ENCODE data around the gene PYCARD. TPM values are rescaled to one million over a fixed set of nuclear protein-coding genes. Genes with fewer than 3 reads are reported as not detected.
"Not testable (repeated sequence)": the region's sequence is repeated elsewhere in the genome, so short reads cannot be mapped to it uniquely, and the experiment has no call there.

Gene PYCARD
- polyA plus RNA-seq, 1 donor from 2014 or later = 130 TPM

DNA sequence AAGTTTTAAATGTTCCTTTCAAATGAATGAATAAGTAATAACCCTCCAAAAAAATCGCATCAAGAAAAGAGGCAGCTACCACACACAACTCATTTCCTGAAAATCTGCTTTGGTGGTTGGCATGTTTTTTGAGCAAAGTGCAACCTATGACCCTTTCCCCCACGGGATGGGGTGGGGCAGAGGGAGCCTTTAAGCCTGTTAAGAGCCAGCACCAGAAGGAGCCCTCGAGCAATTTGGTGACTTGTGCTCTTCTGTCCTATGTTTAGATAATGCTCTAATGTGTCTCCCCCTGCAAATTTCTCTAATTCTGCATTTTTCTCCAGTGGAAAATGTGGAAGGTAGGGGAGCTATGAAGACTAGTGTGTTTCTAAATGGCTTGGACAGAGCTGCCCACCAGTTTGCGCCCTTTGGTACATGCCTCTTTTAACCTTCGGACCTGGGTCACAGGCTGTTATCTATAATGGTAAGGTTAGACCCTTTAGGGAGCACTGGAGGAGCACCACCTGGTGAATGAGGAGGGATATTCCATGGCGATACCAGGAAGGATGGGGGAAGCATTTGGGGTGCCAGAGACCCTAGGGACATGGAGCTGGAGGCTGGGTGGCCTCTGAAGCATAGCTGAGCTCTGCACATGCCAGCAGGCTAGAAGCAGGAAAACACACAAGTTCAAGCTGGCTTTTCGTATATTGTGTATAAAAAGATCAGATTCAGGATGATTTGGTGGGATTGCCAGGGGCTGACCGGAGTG lies 1.6 kb downstream of the PYCARD start:
- Mint-ChIP-seq H3K4me1 (peaks cover 39 to 43% (median 43%) of the 10 kb centered on the region in 3 donors), H3K4me3 (peak overlapping the region; percentile 92 to 97 (median 97)), H3K9me3 (no peaks in the 10 kb centered on the region), H3K36me3 (peaks cover 3% of the 10 kb centered on the region), H3K27me3 (no peaks in the 10 kb centered on the region), H3K27ac (peak overlapping the region; percentile 89 to 95 (median 92))

DNA sequence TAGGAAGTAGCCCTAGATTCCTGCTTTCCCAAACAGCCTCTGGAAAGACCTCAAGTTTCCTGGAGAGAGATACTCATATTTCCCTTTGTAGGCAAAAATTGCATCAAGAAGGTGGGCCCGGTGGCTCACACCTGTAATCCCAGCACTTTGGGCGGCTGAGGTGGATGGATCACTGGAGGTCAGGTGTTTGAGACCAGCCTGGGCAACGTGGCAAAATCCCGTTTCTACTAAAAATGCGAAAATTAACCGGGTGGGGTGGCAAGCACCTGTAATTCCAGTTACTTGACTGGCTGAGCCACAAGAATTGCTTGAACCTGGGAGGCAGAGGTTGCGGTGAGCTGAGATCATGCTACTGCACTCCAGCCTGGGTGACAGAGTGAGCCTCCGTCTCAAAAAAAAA lies 2.4 kb downstream of the PYCARD start:
- H3K9me3 Mint-ChIP-seq, H3K36me3 Mint-ChIP-seq, H3K27me3 Mint-ChIP-seq: not testable (repeated sequence)
- H3K27ac Mint-ChIP-seq = peak overlapping the region in 2 of 3 donors; percentile 88 to 89
- peaks cover 41 to 44% (median 41%) of the 10 kb centered on the region in 3 donors for H3K4me1 Mint-ChIP-seq
- peak overlapping the region in 3 of 4 donors; percentile 52 to 97 (median 97) for H3K4me3 Mint-ChIP-seq

DNA sequence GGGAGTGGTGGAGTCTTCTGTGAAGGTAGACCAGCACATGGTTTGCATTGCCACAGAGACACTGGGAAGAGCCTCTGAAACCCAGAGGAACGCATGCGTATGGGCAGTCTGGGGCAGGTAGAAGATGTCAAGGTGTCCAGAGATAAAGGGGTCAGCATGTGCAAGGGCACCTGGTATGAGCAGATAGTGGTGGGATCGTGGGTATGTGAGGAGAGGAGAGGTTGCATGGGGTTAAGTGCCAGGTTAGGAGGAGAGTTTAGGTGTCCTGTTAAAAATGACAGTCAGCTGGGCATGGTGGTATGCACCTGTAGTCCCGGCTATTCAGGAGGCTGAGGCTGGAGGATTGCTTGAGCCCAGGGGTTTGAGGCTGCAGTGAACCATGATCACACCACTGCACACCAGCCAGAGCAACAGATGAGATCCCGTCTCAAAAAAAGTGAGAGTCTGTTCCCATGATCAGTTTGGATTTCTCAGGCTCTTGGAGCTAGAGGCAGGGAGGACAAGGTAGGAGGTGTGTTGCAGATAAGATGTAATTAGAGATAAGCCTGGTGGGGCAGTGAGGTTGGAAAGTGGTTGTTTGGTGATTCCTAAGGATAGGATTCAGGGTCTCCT lies 3.0 kb downstream of the PYCARD start:
- H3K4me3 Mint-ChIP-seq = peak overlapping the region; percentile 3 to 97 (median 74)
- no peaks in the 10 kb centered on the region for H3K27me3 Mint-ChIP-seq
- no peaks in the 10 kb centered on the region for H3K36me3 Mint-ChIP-seq
- H3K9me3 Mint-ChIP-seq = no peaks in the 10 kb centered on the region
- H3K27ac Mint-ChIP-seq = peak overlapping the region in 2 of 3 donors; percentile 88 to 89
- peaks cover 35 to 46% (median 39%) of the 10 kb centered on the region in 3 donors for H3K4me1 Mint-ChIP-seq

DNA sequence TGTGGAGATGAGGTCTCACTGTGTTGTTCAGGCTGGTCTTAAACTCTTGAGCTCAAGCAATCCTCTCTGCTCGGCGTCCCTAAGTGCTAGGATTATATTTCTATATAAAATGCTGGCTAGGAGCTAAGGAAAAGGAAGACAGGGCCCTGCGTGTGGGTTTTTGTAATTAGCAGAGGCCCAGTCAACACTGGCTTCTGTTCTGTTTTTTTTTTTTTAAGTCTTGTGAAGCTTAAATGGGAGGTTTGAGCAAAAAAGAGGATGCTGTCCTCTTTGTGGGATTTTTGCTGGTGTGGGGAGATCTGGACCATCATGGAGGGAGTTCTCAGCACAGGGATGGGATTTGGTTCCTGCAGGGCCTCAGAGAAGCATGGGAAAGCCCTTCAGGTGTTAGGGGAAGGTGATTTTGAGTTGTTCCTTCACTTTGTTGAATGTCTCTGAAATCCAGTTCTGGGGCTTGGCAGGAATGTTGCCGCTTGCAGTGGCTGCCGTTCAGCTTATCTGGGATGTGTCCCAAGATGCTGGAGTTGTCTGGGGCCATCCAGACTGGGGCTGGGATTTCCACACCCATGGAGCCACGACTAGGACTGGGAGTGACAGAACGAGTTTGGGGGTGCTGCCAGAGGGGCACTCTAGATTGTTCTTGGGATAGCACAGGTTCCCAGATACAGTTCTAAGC lies 4.2 kb downstream of the PYCARD start:
- H3K9me3 Mint-ChIP-seq = no peaks in the 10 kb centered on the region
- peak overlapping the region; percentile 51 to 89 (median 69) for H3K27ac Mint-ChIP-seq
- H3K4me1 Mint-ChIP-seq = peaks cover 29 to 41% (median 33%) of the 10 kb centered on the region in 3 donors
- no peaks in the 10 kb centered on the region for H3K27me3 Mint-ChIP-seq
- peak overlapping the region in 2 of 4 donors; percentile 12 to 97 for H3K4me3 Mint-ChIP-seq
- peaks cover 1% of the 10 kb centered on the region for H3K36me3 Mint-ChIP-seq

DNA sequence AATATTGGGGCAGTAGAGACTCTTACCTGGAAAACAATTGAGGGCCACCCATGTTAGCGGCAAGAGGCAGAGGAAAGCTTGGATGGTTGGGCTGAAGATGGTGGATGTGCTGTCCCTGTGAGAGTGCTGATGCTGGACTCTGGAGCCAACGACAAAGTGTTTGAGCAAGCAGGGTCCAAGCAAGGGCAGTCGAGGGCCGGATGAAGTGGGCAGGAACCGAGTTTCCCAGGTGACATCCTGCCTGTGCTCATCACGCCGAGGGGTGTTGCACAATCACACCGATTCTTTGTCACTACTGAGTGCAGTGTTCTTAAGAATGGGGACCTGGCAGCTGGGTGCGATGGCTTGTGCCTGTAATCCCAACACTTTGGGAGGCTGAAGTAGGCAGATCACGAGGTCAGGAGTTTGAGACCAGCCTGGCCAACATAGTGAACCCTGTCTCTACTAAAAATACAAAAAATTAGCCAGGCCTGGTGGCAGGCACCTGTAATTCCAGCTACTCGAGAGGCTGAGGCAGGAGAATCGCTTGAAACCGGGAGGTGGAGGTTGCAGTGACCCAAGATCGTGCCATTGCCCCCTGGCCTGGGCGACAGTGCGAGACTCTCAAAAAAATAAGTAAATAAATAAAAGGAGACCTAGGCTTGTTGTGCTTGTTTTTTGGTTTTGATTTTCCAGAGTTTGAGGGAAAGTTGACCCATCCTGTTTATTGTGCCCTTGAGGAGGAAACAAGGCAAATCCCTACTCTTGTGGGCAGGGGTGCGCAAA lies 6.1 kb downstream of the PYCARD start:
- H3K4me1 Mint-ChIP-seq = peaks cover 30 to 43% (median 38%) of the 10 kb centered on the region in 3 donors
- no peaks in the 10 kb centered on the region for H3K27me3 Mint-ChIP-seq
- H3K4me3 Mint-ChIP-seq = peak overlapping the region in 1 of 4 donors; percentile 14
- H3K9me3 Mint-ChIP-seq = no peaks in the 10 kb centered on the region
- H3K36me3 Mint-ChIP-seq = peaks cover 1% of the 10 kb centered on the region
- peak overlapping the region in 2 of 3 donors; percentile 46 to 86 for H3K27ac Mint-ChIP-seq

DNA sequence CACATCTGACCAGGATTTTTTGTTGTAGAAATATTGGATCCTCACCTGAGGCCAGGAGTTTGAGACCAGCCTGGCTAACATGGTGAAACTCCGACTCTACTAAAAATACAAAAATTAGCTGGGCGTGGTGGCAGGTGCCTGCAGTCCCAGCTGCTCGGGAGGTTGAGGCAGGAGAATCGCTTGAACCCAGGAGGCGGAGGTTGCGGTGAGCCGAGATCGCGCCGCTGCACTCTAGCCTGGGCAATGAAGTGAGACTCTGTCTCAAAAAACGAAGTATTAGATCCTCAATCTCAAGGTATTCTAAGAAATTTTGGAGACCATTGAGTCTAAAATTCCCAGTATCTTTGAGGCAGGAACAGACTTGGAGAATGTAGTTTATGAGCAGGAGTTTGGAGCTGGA lies 6.7 kb downstream of the PYCARD start:
- not testable (repeated sequence) for H3K36me3 Mint-ChIP-seq, H3K9me3 Mint-ChIP-seq, H3K27me3 Mint-ChIP-seq
- peak overlapping the region in 1 of 3 donors; percentile 46 for H3K27ac Mint-ChIP-seq
- peaks cover 27 to 38% (median 36%) of the 10 kb centered on the region in 3 donors for H3K4me1 Mint-ChIP-seq
- H3K4me3 Mint-ChIP-seq = peak overlapping the region in 1 of 4 donors; percentile 14

DNA sequence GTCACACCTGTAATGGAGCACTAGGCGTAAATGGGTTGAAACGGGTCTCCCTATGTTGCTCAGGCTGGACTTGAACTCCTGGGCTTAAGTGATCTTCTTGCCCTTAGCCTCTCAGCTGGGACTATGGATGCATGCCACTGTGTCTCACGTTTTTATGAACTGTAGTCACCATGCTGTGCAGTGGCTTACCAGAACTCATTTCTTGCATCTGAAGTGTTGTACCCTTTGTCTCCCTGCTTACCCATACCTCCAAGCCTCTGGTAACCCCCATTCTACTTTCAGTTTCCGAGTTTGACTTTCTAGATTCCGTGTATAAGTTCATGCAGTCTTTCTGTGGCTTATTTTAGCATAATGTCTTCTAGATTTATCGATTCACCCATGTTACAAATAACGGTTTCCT lies 7.7 kb downstream of the PYCARD start:
- Mint-ChIP-seq H3K27me3 (no peaks in the 10 kb centered on the region), H3K9me3 (no peaks in the 10 kb centered on the region), H3K27ac (peak overlapping the region in 2 of 3 donors; percentile 12 to 77), H3K36me3 (peaks cover 8% of the 10 kb centered on the region), H3K4me1 (peaks cover 22 to 37% (median 31%) of the 10 kb centered on the region in 3 donors), H3K4me3 (no peak overlapping the region)

DNA sequence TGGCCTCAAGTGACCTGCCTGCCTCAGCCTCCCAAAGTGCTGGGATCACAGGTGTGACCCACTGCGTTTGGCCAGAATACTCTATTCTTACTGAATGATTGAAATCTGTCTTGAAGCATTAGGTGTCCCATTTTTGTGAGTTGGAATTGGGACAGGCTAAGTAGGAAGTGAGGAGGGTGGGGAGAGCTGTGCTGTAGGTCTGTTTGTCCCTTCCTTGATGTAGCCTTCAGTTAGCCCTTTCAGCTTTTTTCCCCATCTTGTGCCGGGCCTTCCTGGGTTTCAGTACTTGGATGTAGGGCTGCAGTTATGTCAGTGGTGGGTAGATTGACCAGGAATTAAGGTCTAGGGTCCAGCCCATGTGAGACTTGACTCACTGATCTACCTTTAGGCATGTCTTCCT lies 8.7 kb downstream of the PYCARD start:
- peak overlapping the region in 2 of 3 donors; percentile 23 to 46 for H3K27ac Mint-ChIP-seq

DNA sequence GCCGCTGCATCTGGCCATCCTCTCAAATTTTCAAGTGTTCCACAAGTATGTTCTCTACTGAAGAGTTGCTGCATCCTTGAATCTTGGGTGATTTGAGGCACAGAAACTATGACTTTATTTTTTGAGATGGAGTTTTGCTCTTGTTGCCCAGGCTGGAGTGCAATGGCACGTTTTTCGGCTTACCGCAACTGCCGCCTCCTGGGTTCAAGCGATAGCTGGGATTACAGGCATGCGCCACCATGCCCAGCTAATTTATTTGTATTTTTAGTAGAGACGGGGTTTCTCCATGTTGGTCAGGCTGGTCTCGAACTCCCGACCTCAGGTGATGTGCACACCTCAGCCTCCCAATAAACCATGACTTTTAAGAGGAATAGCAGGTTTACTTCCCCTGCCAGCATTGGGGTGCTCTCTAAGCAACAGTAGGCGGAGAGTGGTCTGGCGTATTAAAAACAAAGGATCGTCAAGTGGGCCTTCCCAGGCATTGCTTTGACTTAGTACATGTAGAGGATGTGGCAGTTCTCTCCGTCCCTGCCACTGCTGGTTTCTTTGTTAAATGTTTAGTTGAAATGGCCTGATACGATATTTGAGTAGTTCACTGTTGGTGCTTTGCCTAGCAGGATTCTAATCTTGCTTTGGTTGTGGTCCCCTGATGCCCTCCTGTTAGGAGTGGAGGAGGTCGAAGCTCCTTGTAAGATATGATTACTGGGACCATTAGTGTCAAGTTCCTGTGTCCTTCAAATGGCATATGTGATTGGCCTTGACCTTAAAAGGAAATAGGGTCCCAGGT lies 9.5 kb downstream of the PYCARD start:
- Mint-ChIP-seq H3K27me3 (no peaks in the 10 kb centered on the region), H3K9me3 (no peaks in the 10 kb centered on the region), H3K27ac (peak overlapping the region in 2 of 3 donors; percentile 23 to 46), H3K4me1 (peaks cover 16 to 42% (median 22%) of the 10 kb centered on the region in 3 donors), H3K36me3 (peaks cover 8% of the 10 kb centered on the region), H3K4me3 (peak overlapping the region in 1 of 4 donors; percentile 3)

More for the DNA sequence above, 8.7 kb downstream of the PYCARD start:
- no peaks in the 10 kb centered on the region for H3K9me3 Mint-ChIP-seq
- peaks cover 8% of the 10 kb centered on the region for H3K36me3 Mint-ChIP-seq
- H3K27me3 Mint-ChIP-seq = no peaks in the 10 kb centered on the region
- H3K4me3 Mint-ChIP-seq = no peak overlapping the region
- H3K4me1 Mint-ChIP-seq = peaks cover 16 to 40% (median 22%) of the 10 kb centered on the region in 3 donors

DNA sequence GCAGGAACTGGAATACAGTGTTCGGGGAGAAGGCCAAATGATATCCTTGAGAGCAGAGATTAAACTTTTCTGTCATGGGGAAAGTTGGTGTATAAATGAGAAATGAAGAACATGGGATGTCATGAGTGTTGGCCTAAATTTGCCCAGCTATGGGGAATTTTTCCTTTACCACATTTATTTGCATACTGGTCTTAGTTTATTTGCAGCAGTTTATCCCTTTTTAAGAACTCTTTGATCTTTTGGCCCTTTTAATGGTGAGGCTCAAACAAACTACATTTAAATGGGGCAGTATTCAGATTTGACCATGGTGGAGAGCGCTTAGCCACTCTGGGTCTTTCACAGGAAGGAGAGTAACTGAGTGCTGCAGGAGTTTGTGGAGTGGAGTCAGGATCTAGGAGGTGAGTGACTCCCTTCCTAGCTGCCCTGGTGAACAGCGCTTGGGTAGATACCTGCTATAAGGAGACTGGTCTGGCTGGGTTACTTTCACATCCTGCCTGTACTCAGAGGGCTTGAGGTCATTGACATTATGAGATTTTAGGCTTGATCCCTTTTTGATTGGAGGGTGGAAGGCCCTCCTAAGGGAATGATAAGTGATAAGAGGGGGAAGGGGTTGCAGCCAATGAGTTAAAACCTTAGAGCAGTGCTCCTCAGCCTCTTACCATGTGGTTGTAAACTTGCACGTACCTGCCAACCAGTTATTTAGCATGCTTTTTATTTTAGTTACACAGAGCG lies 10.7 kb downstream of the PYCARD start:
- Mint-ChIP-seq H3K36me3 (peaks cover 8% of the 10 kb centered on the region), H3K9me3 (no peaks in the 10 kb centered on the region), H3K27ac (peak overlapping the region; percentile 49 to 83 (median 73)), H3K4me3 (peak overlapping the region in 1 of 4 donors; percentile 43), H3K4me1 (peaks cover 19 to 41% (median 25%) of the 10 kb centered on the region in 3 donors), H3K27me3 (no peaks in the 10 kb centered on the region)

DNA sequence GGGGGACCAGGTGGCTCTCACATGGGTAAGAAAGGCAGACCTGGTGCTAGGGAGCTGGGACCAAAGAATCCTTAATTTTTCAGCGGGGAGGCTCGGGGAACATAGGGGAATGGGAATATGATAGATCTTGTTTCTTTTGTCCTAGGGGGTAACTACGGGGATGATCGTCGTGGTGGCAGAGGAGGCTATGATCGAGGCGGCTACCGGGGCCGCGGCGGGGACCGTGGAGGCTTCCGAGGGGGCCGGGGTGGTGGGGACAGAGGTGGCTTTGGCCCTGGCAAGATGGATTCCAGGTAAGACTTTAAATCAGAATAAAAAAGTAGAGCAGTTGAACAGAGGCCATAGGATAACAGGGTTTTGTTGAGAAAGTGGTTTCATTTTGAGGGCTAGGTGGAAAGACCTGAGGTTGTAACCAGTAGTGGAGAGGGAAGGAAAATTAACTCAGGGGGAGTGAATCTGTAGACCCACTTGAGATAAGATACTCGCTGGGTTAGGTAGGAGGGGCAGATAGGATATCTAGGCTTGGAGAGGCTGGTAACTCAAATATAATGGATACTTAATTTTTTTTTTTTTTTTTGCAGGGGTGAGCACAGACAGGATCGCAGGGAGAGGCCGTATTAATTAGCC lies 11.6 kb downstream of the PYCARD start:
- peaks cover 21 to 43% (median 27%) of the 10 kb centered on the region in 3 donors for H3K4me1 Mint-ChIP-seq
- peak overlapping the region; percentile 40 to 89 (median 81) for H3K27ac Mint-ChIP-seq
- peaks cover 10% of the 10 kb centered on the region for H3K36me3 Mint-ChIP-seq
- H3K4me3 Mint-ChIP-seq = no peak overlapping the region
- H3K27me3 Mint-ChIP-seq = no peaks in the 10 kb centered on the region
- no peaks in the 10 kb centered on the region for H3K9me3 Mint-ChIP-seq

DNA sequence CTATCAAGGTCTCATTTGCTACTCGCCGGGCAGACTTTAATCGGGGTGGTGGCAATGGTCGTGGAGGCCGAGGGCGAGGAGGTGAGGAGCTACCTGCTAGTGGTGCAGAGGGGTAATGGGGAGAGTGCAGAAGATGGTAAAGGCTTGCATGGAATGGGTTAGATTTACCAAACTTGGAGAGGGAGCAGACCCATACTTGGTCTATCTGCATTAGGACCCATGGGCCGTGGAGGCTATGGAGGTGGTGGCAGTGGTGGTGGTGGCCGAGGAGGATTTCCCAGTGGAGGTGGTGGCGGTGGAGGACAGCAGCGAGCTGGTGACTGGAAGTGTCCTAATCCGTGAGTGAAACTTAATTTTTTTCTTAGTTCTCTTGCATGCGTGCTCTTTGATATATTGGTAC lies 12.5 kb downstream of the PYCARD start:
- no peaks in the 10 kb centered on the region for H3K9me3 Mint-ChIP-seq
- peaks cover 10% of the 10 kb centered on the region for H3K36me3 Mint-ChIP-seq
- no peaks in the 10 kb centered on the region for H3K27me3 Mint-ChIP-seq
- peaks cover 22 to 46% (median 34%) of the 10 kb centered on the region in 3 donors for H3K4me1 Mint-ChIP-seq
- peak overlapping the region in 2 of 4 donors; percentile 49 to 75 for H3K4me3 Mint-ChIP-seq
- peak overlapping the region in 1 of 3 donors; percentile 89 for H3K27ac Mint-ChIP-seq

DNA sequence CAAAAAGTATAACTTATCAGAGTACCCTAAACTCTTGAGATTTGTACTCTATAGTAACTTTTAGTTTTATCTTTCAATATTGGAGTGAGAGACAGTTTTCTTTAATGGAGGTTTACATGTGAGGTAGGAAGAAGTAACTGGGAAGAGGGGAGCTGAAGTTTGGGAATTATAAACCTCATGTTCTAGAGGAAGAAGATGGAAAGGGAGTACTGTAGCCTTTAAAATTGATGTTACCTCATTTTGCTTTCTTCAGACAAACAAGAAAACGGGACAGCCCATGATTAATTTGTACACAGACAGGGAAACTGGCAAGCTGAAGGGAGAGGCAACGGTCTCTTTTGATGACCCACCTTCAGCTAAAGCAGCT lies 13.2 kb downstream of the PYCARD start:
- H3K4me1 Mint-ChIP-seq = peaks cover 22 to 48% (median 38%) of the 10 kb centered on the region in 3 donors
- peak overlapping the region in 1 of 4 donors; percentile 75 for H3K4me3 Mint-ChIP-seq
- no peaks in the 10 kb centered on the region for H3K27me3 Mint-ChIP-seq
- no peaks in the 10 kb centered on the region for H3K9me3 Mint-ChIP-seq
- peaks cover 12% of the 10 kb centered on the region for H3K36me3 Mint-ChIP-seq
- H3K27ac Mint-ChIP-seq = peak overlapping the region in 2 of 3 donors; percentile 88 to 89

Data from IgD-negative memory B cell (primary cell).